K562 (cell line): ENCODE data around the gene BAHD1. TPM values are rescaled to one million over a fixed set of nuclear protein-coding genes. Genes with fewer than 3 reads are reported as not detected.

Experiments
- ATAC-seq: fragments of 200-7000 bp; cut with Tn5 transposase; 3 replicates; pipeline ENCODE4 v1.9.1; 2020; ENCODE audit warnings: moderate library complexity
- BruUV-seq: library from RNA; stranded (reverse); fragments of 400-500 nt; replicated peaks from 2 replicates; lab custom pipeline; 2021; lab: Mats Ljungman, UMichigan
- CTCF ChIA-PET: fragments of 300-600 bp; formaldehyde crosslinking; extraction: SDS; loops from one replicate; lab custom pipeline; 2021; ENCODE audit warnings: low intra/inter-chr PET ratio; lab: Yijun Ruan, JAX
- POLR2A ChIA-PET: fragments of 300-600, 350-650 bp; sonication (Branson Sonifier 250); formaldehyde crosslinking; extraction: SDS; loops from one replicate; lab custom pipeline; 2021; ENCODE audit warnings: antibody characterized with exemption, inconsistent platforms; lab: Yijun Ruan, JAX
- DNase-seq, 4 experiments: peaks; one replicate each; pipeline versions ENCODE4 v3.0.0 to v3.0.0-alpha.2; 2011 to 2018; ENCODE audit warnings: low spot score in 3 of 4, mixed read lengths in 3 of 4; ENCODE audit errors: extremely low read depth in 1 of 4
- FAIRE-seq: peaks from 2 replicates; lab custom pipeline; 2011; peaks lifted over from hg19 to GRCh38; lab: Jason Lieb, UNC
- H2AFZ ChIP-seq: 2 replicates; pipeline ENCODE4 v1.6.0; 2011; ENCODE audit warnings: low read depth, low read length, control low read depth, inconsistent platforms
- H3K27ac ChIP-seq: fragments of 200-600 bp; 3 replicates; pipeline ENCODE4 v1.8.0; 2011; ENCODE audit warnings: low read depth, mild to moderate bottlenecking, control low read depth, inconsistent platforms, low read length, moderate library complexity, mixed read lengths; ENCODE audit errors: extremely low read depth
- H3K27me3 ChIP-seq, 2 experiments: fragments of 300-600 bp in 1 of 2; 2 replicates in 1 of 2; 3 replicates in 1 of 2; pipeline versions ENCODE4 v1.6.0 to v1.8.0; 2011; ENCODE audit warnings: inconsistent platforms in 2 of 2, low read length in 2 of 2, mild to moderate bottlenecking in 1 of 2, mixed read lengths in 1 of 2, moderate library complexity in 1 of 2; ENCODE audit not compliant: control insufficient read depth in 2 of 2, insufficient read depth in 2 of 2
- H3K36me3 ChIP-seq: fragments of 300-600 bp; 3 replicates; pipeline ENCODE4 v1.8.0; 2011; ENCODE audit warnings: mild to moderate bottlenecking, low read length, inconsistent platforms; ENCODE audit not compliant: control insufficient read depth, insufficient read depth
- H3K4me1 ChIP-seq, 2 experiments: fragments of 200-600 bp in 1 of 2; replicated peaks in 1 of 2; 2 replicates in 1 of 2; 3 replicates in 1 of 2; pipeline versions ENCODE4 v1.5.1 to v1.8.0; 2011; ENCODE audit warnings: inconsistent platforms in 2 of 2, low read length in 2 of 2, mild to moderate bottlenecking in 1 of 2, mixed read lengths in 1 of 2, moderate library complexity in 1 of 2; ENCODE audit not compliant: control insufficient read depth in 2 of 2, insufficient read depth in 2 of 2
- H3K4me2 ChIP-seq: 2 replicates; pipeline ENCODE4 v1.6.1; 2011; ENCODE audit warnings: low read length, control low read depth, inconsistent platforms, mixed read lengths; ENCODE audit not compliant: insufficient read depth
- H3K4me3 ChIP-seq: fragments of 200-600 bp; sonication (generic), shearing (Covaris generic); 2 replicates; pipeline ENCODE4 v1.5.1; 2016; ENCODE audit warnings: control low read depth, inconsistent platforms
- H3K79me2 ChIP-seq: fragments of 200-600 bp; 3 replicates; pipeline ENCODE4 v1.8.0; 2011; ENCODE audit warnings: low read length, inconsistent platforms; ENCODE audit not compliant: control insufficient read depth, insufficient read depth
- H3K9ac ChIP-seq, 2 experiments: 2 replicates each; pipeline versions ENCODE4 v1.6.0 to v1.6.1; 2011; ENCODE audit warnings: low read depth in 2 of 2, low read length in 2 of 2, control low read depth in 1 of 2, inconsistent platforms in 1 of 2, mild to moderate bottlenecking in 1 of 2, mixed read lengths in 1 of 2; ENCODE audit not compliant: insufficient read depth in 1 of 2
- H3K9me1 ChIP-seq: one replicate; pipeline ENCODE4 v1.6.0; 2011; ENCODE audit warnings: inconsistent platforms, mild to moderate bottlenecking, low read length, moderate library complexity; ENCODE audit not compliant: control insufficient read depth, insufficient read depth
- H3K9me3 ChIP-seq: replicated peaks from 2 replicates; pipeline ENCODE4 v1.5.1; 2011; ENCODE audit warnings: low read depth, low read length, inconsistent platforms; ENCODE audit not compliant: control insufficient read depth, insufficient read depth
- H4K20me1 ChIP-seq: replicated peaks from 2 replicates; pipeline ENCODE4 v1.6.1; 2011; ENCODE audit warnings: low read length, inconsistent platforms, mixed read lengths; ENCODE audit not compliant: control insufficient read depth, insufficient read depth
- CEBPB ChIP-seq: fragments of 450-650 bp; IDR thresholded peaks from 2 replicates; pipeline ENCODE4 v1.6.1; 2016; ENCODE audit warnings: missing genetic modification characterization, missing compliant biosample characterization
- ELK1 ChIP-seq: sonication (generic); formaldehyde crosslinking; IDR thresholded peaks from 2 replicates; pipeline ENCODE4 v1.8.1; 2022; ENCODE audit warnings: missing genetic modification reagents
- MYBL2 ChIP-seq, 2 experiments: fragments of 450-650 bp in 1 of 2; sonication (generic) in 1 of 2; formaldehyde crosslinking in 1 of 2; IDR thresholded peaks; 2 replicates each; pipeline versions ENCODE4 v1.6.1 to v1.8.1; 2017 to 2022; ENCODE audit warnings: borderline replicate concordance in 1 of 2, inconsistent platforms in 1 of 2, low read depth in 1 of 2, mild to moderate bottlenecking in 1 of 2, missing genetic modification reagents in 1 of 2, moderate library complexity in 1 of 2
- NFIC ChIP-seq: fragments of 450-650 bp; IDR thresholded peaks from 2 replicates; pipeline ENCODE4 v1.6.1; 2017; ENCODE audit warnings: mild to moderate bottlenecking, inconsistent platforms
- NFYB ChIP-seq: IDR thresholded peaks from 2 replicates; pipeline ENCODE4 v1.6.1; 2011; ENCODE audit warnings: mild to moderate bottlenecking, moderate library complexity; ENCODE audit not compliant: insufficient read length; ENCODE audit errors: extremely low read depth
- NR2F6 ChIP-seq: fragments of 450-650 bp; formaldehyde crosslinking; IDR thresholded peaks from 2 replicates; pipeline ENCODE4 v1.4.0; 2020; ENCODE audit warnings: mild to moderate bottlenecking
- NR3C1 ChIP-seq: sonication (generic); formaldehyde crosslinking; IDR thresholded peaks from 2 replicates; pipeline ENCODE4 v1.8.1; 2022; ENCODE audit warnings: missing genetic modification reagents
- RBBP5 ChIP-seq: fragments of 200-600 bp; sonication (generic); IDR thresholded peaks from 2 replicates; pipeline ENCODE4 v1.6.1; 2012; ENCODE audit warnings: borderline replicate concordance, mild to moderate bottlenecking, low read length, control low read depth, inconsistent platforms; ENCODE audit not compliant: insufficient read depth, poor library complexity, severe bottlenecking
- SAFB ChIP-seq: fragments of 200-400 bp; formaldehyde crosslinking; IDR thresholded peaks from 2 replicates; pipeline ENCODE4 v1.6.1; 2017; ENCODE audit warnings: low read depth, low read length, borderline replicate concordance
- TOE1 ChIP-seq, 2 experiments: fragments of 450-650 bp in 1 of 2; sonication (generic) in 1 of 2; formaldehyde crosslinking in 1 of 2; IDR thresholded peaks; 2 replicates each; pipeline versions ENCODE4 v1.7.1 to v1.8.0; 2016 to 2022; ENCODE audit warnings: borderline replicate concordance in 2 of 2, mild to moderate bottlenecking in 2 of 2, antibody characterized with exemption in 1 of 2, inconsistent platforms in 1 of 2, low read depth in 1 of 2, missing genetic modification reagents in 1 of 2, moderate library complexity in 1 of 2
- ZNF75A ChIP-seq: fragments of 450-650 bp; formaldehyde crosslinking; IDR thresholded peaks from 2 replicates; pipeline ENCODE4 v1.4.0; 2020; ENCODE audit warnings: mild to moderate bottlenecking
- WGBS: fragments of 100-300 bp; shearing (Covaris generic); methylation state at CpG from one replicate; pipeline ENCODE4 v1.1.6; 2016; ENCODE audit warnings: low coverage, mixed read lengths; ENCODE audit not compliant: insufficient coverage; ENCODE audit errors: missing lambda C conversion rate; 5-methylcytosine and 5-hydroxymethylcytosine counted together
- in situ Hi-C: fragments of 300-500 bp; cut with MboI; formaldehyde crosslinking; loops from 4 replicates; pipeline ENCODE4 v1.15.0; 2018; ENCODE audit warnings: inconsistent platforms, mixed read lengths
- intact Hi-C: fragments of 100-400 bp; cut with micrococcal nuclease; formaldehyde crosslinking; loops from 2 replicates; pipeline ENCODE4 v1.14.2; 2022
- polyA plus RNA-seq, 8 experiments: library from polyadenylated mRNA; depleted of rRNA in 4 of 8; stranded (reverse) in 5 of 8; unstranded in 3 of 8; fragments of >200 nt; fragmentation: Nextera tagmentation in 2 of 8; fragmentation: Illumina TruSeq in 1 of 8; extraction: Ambion mirVana in 2 of 8; extraction: Trizol in 1 of 8; gene quantifications; 2 replicates each; pipeline versions ENCODE4 v1.2.1 to v1.2.3, GENCODE V29; 2011 to 2014; ENCODE audit warnings: inconsistent platforms in 1 of 8, missing spikeins in 1 of 8
- total RNA-seq, 7 experiments: library from RNA; depleted of rRNA in 6 of 7; stranded (reverse); fragments of >200 nt in 6 of 7; fragmentation: Illumina TruSeq in 2 of 7; extraction: Trizol in 2 of 7; gene quantifications; 2 replicates each; pipeline versions ENCODE4 v1.2.1 to v1.2.3, GENCODE V29; 2011 to 2021; ENCODE audit warnings: low replicate concordance in 1 of 7
- TF ChIP-seq, protein P1 (sequence below): fragments of 250-450 bp; sonication (Bioruptor Pico); IDR thresholded peaks from 2 replicates; pipeline ENCODE4 v1.8.0; 2022; ENCODE audit warnings: inconsistent platforms, mild to moderate bottlenecking, moderate library complexity, borderline replicate concordance

Gene BAHD1
- total and polyA plus RNA-seq, 9 of the 15 experiments (the other 6 are each of a cell fraction or from before 2014, with no cell fraction given) = 0.55 to 38.5 (median 11.5) TPM

- Histone ChIP-seq H3K4me1 (peaks cover 0 to 8% of the 10 kb centered on the region in 2 experiments; a peak in 1 of 5 replicates), H3K27me3 (no peaks in the 10 kb centered on the region), H3K27ac (no peak overlapping the region), H3K9ac (no peak overlapping the region), H4K20me1 (no peaks in the 10 kb centered on the region), H3K36me3 (0 out of 3 replicates have a peak, but pooled peaks cover 3% of the 10 kb centered on the region), H3K79me2 (no peaks in the 10 kb centered on the region), H2AFZ (no peak overlapping the region), H3K4me2 (no peak overlapping the region), H3K9me1 (no peaks in the 10 kb centered on the region), H3K9me3 (no peaks in the 10 kb centered on the region), H3K4me3 (no peak overlapping the region)
- FAIRE-seq = no peak
- ChIA-PET CTCF (no interaction called here), POLR2A (no interaction called here)
- in situ Hi-C loops = no loop called here
- TF ChIP-seq NR2F6 = no peak
- TF ChIP-seq CEBPB = no peak
- TF ChIP-seq SAFB = no peak
- TF ChIP-seq NFYB = no peak
- no peak for TF ChIP-seq TOE1 (IDR thresholded peaks at IDR 0.05; ENCODE audit: borderline replicate concordance)
- TF ChIP-seq TOE1 (CRISPR knock-in tag; IDR thresholded peaks at IDR 0.05; ENCODE audit: borderline replicate concordance, low read depth) = no peak
- TF ChIP-seq MYBL2 (IDR thresholded peaks at IDR 0.05; ENCODE audit: low read depth) = no peak
- TF ChIP-seq MYBL2 (CRISPR knock-in tag; IDR thresholded peaks at IDR 0.05; ENCODE audit: borderline replicate concordance) = no peak
- TF ChIP-seq ZNF75A (CRISPR knock-in tag) = no peak
- no peak for TF ChIP-seq RBBP5
- no peak for TF ChIP-seq NR3C1
- no peak for TF ChIP-seq NFIC
- TF ChIP-seq ELK1 = no peak
- TF ChIP-seq, protein P1, sequence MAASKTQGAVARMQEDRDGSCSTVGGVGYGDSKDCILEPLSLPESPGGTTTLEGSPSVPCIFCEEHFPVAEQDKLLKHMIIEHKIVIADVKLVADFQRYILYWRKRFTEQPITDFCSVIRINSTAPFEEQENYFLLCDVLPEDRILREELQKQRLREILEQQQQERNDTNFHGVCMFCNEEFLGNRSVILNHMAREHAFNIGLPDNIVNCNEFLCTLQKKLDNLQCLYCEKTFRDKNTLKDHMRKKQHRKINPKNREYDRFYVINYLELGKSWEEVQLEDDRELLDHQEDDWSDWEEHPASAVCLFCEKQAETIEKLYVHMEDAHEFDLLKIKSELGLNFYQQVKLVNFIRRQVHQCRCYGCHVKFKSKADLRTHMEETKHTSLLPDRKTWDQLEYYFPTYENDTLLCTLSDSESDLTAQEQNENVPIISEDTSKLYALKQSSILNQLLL = no peak
- intact Hi-C loops = no loop called here
- ATAC-seq = no peak
- BruUV-seq = no TSS peak
- WGBS = 13% methylated on average over 3 of the region's 3 CpGs
- DNase-seq = no peak
These were observed 31.4 kb upstream of the BAHD1 start for GRCh38 chr15:40409366-40409765.
